Globus pallidus (tissue), 1 donor: ENCODE data around the gene ATP10D.
"Not testable (repeated sequence)": the region's sequence is repeated elsewhere in the genome, so short reads cannot be mapped to it uniquely, and the experiment has no call there.

Experiments
- DNase-seq: peaks from one replicate; pipeline ENCODE4 v3.0.0-alpha.2; 2015; ENCODE audit warnings: low spot score

The ATP10D gene

GRCh38 chr4:47488706-47489105 lies 3.6 kb downstream of the ATP10D start:
- no peak for DNase-seq

GRCh38 chr4:47490550-47490949 lies 5.5 kb downstream of the ATP10D start:
- DNase-seq, result peak; percentile 16

GRCh38 chr4:47493238-47494123 lies 8.4 kb downstream of the ATP10D start:
- no peak for DNase-seq

GRCh38 chr4:47494124-47494430 lies 9.0 kb downstream of the ATP10D start:
- no peak for DNase-seq

- DNase-seq, result no peak
These were observed 13.8 kb downstream of the ATP10D start for GRCh38 chr4:47498899-47499298.

GRCh38 chr4:47499700-47500099 lies 14.6 kb downstream of the ATP10D start:
- DNase-seq, result peak; percentile 17

- no peak for DNase-seq
These were observed 15.7 kb downstream of the ATP10D start for GRCh38 chr4:47500776-47501175.

GRCh38 chr4:47505147-47505546 lies 20.1 kb downstream of the ATP10D start:
- no peak for DNase-seq

- no peak for DNase-seq
These were observed 20.6 kb downstream of the ATP10D start for GRCh38 chr4:47505666-47506065.

GRCh38 chr4:47510506-47511143 lies 25.6 kb downstream of the ATP10D start:
- no peak for DNase-seq

- DNase-seq, result no peak
These were observed 28.4 kb downstream of the ATP10D start for GRCh38 chr4:47513461-47513860.

GRCh38 chr4:47519239-47519883 lies 34.3 kb downstream of the ATP10D start:
- DNase-seq, result no peak

- DNase-seq, result no peak
These were observed 40.2 kb downstream of the ATP10D start for GRCh38 chr4:47525154-47525819.

GRCh38 chr4:47526281-47526680 lies 41.2 kb downstream of the ATP10D start:
- no peak for DNase-seq

GRCh38 chr4:47528646-47529045 lies 43.6 kb downstream of the ATP10D start:
- not testable (repeated sequence) for DNase-seq

- DNase-seq, result no peak
These were observed 45.7 kb downstream of the ATP10D start for GRCh38 chr4:47530801-47531200.

- DNase-seq, result peak; percentile 18
These were observed 46.3 kb downstream of the ATP10D start for GRCh38 chr4:47531241-47531953.

- DNase-seq, result peak; percentile 10
These were observed 46.9 kb downstream of the ATP10D start for GRCh38 chr4:47531954-47532321.

GRCh38 chr4:47532658-47533057 lies 47.6 kb downstream of the ATP10D start:
- no peak for DNase-seq

GRCh38 chr4:47533689-47534347 lies 48.7 kb downstream of the ATP10D start:
- no peak for DNase-seq

GRCh38 chr4:47534772-47535171 lies 49.7 kb downstream of the ATP10D start:
- no peak for DNase-seq
